GM18951 (cell line): ENCODE measurements around the gene PCDH8.
"Not testable (repeated sequence)": the region's sequence is repeated elsewhere in the genome, so short reads cannot be mapped to it uniquely, and the experiment has no call there.

Source experiments
- POLR2A ChIP-seq: IDR thresholded peaks from 4 replicates; pipeline ENCODE4 v1.6.1; 2011; ENCODE audit warnings: mild to moderate bottlenecking; ENCODE audit not compliant: insufficient read length, insufficient read depth; ENCODE audit errors: extremely low read depth
- in situ Hi-C: fragments of 300-500 bp; cut with MboI; formaldehyde crosslinking; loops from one replicate; pipeline ENCODE4 v1.12.0; 2022; ENCODE audit warnings: low sequenced_read_pairs, mixed read lengths, inconsistent platforms; ENCODE audit not compliant: unreplicated experiment

PCDH8 gene

DNA sequence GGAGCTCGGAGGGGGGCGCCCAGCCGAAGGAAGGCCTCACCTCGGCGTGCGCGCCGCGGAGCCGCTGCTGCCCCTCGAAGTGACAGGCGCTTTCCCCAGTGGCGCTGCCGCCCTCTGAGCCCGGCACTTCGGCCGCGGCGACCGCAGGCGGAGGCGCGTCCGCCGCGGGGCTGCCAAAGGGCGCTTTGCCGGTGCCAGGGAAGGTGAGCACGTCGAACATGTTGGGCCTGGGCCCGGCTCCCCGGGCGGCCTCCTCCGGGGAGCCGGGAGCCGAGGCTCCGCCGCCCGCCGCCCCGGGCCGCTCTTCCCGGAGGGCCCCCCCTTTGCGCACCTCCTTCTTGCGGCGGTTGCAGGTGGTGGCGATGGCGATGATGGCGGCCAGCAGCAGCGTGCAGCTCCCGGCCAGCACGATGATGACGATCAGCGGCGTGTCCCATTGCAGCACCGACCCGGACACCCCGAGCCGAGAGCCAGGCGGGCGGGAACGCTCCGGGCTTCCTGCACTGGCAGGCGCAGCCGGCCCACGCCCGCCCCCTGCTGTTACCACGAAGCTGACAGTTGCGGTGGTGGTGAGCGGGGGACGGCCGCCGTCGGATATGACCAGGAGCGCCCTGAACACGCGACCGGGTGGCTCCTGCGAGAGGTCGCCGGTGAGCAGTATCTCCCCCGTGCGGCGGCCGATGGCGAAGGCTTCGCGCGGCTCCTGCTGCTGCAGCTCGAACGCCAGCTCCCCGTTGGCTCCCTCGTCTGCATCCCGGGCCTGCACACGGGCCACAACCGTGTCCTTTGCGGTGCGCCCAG, 2.5 kb downstream of the PCDH8 start:
- TF ChIP-seq POLR2A = no peak
- in situ Hi-C loops = no loop called here

GRCh38 chr13:52845334-52845761, 3.1 kb downstream of the PCDH8 start:
- in situ Hi-C loops = no loop called here
- no peak for TF ChIP-seq POLR2A

DNA sequence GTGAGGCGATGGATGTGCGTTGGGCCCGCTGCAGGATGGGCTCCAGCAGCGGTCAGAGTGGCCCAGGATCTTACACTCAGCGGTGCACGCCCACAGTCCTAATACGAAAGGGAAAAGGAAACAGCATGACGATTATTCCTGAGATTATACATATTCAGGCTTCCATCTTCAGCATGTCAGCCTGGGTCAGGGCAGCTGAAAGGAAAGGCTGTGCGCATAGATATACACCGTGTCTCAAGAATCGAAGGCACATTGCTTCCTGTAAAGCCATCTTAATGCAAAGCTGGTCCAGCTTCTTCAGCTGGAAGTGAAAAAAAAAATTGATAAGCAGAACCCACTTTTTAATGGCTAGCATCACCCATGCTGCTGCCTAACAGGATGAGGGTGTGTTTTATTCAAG, 3.6 kb downstream of the PCDH8 start:
- in situ Hi-C loops = no loop called here
- TF ChIP-seq POLR2A = no peak

DNA sequence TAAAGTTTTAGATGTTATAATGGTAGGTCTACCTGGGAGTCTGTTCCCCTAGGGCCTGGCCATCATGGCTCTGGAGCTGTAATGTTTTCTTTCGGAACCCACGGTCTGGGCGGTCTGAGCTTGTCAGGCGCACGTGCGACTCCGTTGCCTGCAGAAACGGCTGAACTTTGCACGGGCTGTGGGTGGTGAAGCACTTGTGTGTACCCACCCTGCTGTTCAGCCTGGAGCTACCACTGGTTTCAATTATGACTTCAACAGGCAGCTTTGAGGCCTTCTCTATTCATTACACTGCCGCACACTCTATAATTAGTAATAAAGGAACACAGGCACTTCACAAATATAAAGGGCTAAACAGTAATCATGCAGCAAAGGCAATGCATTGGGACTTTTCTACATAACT, 6.0 kb downstream of the PCDH8 start:
- in situ Hi-C loops = no loop called here
- no peak for TF ChIP-seq POLR2A

DNA sequence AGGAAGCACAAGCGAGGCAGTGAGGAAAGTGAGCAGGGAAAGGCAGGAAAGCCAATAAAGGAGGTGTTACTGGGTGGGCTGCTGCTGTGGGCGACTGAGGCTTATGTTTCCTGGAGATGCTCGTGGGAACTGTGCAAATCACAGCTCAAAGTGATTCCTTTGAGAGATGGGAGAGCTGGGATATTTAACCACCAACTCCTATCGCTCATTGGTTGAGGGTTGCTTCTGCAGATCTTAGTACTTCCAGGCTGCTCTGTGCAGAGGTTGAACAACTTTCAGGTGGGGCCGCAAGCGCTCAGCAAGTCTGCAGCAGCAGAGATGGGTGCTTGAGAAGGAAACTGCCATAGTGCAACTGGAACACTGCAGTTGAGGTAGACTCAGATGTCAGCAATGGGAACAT, 8.4 kb downstream of the PCDH8 start:
- no peak for TF ChIP-seq POLR2A
- in situ Hi-C loops = no loop called here

DNA sequence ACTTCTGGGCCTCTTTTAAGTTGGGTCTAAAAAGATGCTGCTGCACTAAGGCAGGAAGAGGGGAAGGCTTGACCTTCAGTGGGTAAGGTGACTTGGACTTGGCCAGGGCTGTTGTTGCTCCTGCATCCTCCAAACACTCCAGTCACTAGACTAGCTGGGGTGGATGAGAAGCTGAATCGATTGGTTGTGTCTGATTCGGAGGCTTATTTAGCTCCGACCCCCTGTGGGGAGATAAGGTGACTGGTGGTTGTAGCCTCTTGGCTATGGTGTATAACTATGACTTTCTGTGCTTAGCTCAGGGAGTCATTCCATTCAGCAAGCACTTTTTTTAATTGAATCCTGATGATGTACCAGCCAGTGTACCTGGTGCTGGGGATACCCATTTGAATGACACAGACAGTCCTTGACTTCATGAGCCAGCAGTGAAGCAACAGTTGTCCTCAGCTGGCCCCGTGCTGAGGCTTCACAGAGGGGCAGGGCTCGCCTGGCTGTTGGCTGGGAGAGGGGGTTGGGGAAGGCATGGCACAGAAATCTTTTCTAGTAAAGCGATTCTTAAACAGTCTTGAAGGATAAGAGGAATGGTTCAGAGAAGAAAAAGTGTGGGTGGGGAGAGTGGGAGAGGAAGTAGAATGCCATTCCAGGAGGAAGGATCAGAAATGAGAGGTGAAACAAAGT, 9.9 kb downstream of the PCDH8 start:
- no peak for TF ChIP-seq POLR2A
- in situ Hi-C loops = no loop called here

DNA sequence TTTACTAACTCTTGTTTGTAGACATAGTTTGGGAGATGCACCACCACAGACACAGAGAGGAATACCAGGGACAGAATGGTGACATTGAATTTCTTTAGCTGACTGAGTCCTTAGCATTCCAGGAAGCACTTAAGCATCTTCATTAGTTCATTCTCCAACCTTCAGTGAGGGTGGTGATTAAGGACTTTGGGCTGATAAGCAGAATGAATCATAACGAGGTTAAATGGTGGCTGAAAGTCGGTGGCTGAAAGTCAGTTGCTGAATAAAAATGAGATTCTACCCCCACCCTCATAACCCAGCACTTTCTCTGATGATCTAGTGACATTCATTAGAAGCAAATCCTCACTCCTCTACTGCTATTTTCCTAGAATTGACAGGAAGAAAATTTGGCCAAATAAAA, 10.6 kb downstream of the PCDH8 start:
- TF ChIP-seq POLR2A = no peak
- in situ Hi-C loops = no loop called here

GRCh38 chr13:52835071-52835839, 13.2 kb downstream of the PCDH8 start:
- TF ChIP-seq POLR2A = no peak
- in situ Hi-C loops = no loop called here

- TF ChIP-seq POLR2A = no peak
- in situ Hi-C loops = no loop called here
Observed at GRCh38 chr13:52833296-52833875, 15.1 kb downstream of the PCDH8 start.

DNA sequence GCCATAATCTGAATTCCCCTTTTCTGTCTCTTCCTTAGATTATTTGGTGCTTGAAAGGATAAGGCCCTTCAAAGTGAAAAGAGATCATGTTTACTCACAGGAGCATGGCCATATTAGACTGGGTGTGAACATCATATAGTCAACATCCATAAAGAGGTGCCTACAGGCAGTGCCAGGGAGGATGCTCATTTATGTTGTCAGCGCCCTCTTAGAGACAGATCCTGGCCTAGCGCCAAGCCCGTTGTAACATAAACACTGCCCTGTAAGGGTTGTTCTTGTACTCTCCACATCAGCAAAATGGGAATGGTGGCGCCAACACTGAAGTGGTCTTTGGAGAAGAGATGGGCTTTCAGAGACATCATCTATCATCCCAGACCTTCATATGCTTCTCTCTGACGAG, 16.1 kb downstream of the PCDH8 start:
- TF ChIP-seq POLR2A = no peak
- in situ Hi-C loops = no loop called here

DNA sequence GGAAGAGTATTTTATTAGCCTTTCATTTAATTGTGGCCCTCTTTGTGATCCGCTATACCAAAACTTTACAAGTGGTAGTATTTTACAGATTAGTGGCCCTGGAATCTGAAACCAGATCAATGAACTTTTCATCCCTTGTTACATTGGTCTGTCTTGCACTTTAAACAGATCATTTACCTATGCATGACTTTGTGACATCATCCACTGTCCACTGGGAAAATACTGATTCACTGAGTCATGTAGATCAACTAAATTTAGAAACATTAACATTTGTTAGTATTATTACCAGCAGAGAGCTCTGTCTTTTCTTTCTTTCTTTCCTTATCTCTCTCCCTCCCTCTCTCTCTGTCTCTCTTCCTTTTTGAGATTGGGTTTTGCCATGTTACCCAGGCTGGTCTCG, 17.5 kb downstream of the PCDH8 start:
- TF ChIP-seq POLR2A = no peak
- in situ Hi-C loops = no loop called here

DNA sequence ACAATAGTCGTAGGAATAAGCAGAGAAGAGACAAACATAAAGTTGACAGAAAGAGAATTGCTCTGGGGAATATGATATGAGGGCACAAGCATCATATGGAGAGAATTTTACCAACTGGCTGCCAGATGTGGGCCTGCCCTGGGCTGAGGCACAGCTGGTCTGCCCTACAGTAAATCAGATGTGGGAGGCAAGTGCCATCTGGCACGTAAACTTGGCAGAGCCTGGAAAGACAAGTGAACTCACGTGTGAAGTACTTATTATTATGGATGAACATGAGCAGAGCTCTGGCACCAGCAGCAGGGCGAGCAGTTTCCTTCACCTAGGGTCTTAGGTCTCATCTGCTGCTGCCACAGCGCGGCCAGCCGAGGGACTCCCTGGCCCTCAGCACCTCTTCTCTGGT, 20.6 kb downstream of the PCDH8 start:
- TF ChIP-seq POLR2A = no peak
- in situ Hi-C loops = no loop called here

GRCh38 chr13:52817886-52818285, 30.6 kb downstream of the PCDH8 start:
- in situ Hi-C loops = not testable (repeated sequence)
